Endothelial cell of umbilical vein (primary cell): ENCODE measurements around the gene BCL3. TPM values are rescaled to one million over a fixed set of nuclear protein-coding genes. Genes with fewer than 3 reads are reported as not detected.
A peak's percentile ranks its signal among the peaks of the same experiment; 100 is the strongest.

ENCODE experiments used
- BruUV-seq: library from RNA; stranded (reverse); fragments of 400-500 nt; replicated peaks from 2 replicates; lab custom pipeline; 2021; lab: Mats Ljungman, UMichigan
- CTCF ChIA-PET: fragments of 300-600, 350-600 bp; sonication (Branson Sonifier 250); formaldehyde crosslinking; loops from one replicate; lab custom pipeline; 2021; ENCODE audit warnings: antibody characterized with exemption, inconsistent platforms; lab: Charles Lee
- POLR2A ChIA-PET: fragments of 300-600, 350-600 bp; sonication (Branson Sonifier 250); formaldehyde crosslinking; loops from one replicate; lab custom pipeline; 2021; ENCODE audit warnings: antibody characterized with exemption, inconsistent platforms; lab: Charles Lee
- DNase-seq: peaks from one replicate; pipeline ENCODE4 v3.0.0-alpha.2; 2011; ENCODE audit warnings: low read depth, low spot score
- FAIRE-seq: peaks from 2 replicates; lab custom pipeline; 2011; peaks lifted over from hg19 to GRCh38; lab: Jason Lieb, UNC
- H2AFZ ChIP-seq: 2 replicates; pipeline ENCODE4 v1.6.0; 2012; ENCODE audit warnings: low read depth, low read length, control low read depth, inconsistent platforms
- H3K27ac ChIP-seq: 2 replicates; pipeline ENCODE4 v1.5.1; 2011; ENCODE audit warnings: low read depth, mild to moderate bottlenecking, control low read depth, low read length, moderate library complexity; ENCODE audit not compliant: insufficient read depth
- H3K27me3 ChIP-seq, 2 experiments: 2 replicates each; pipeline versions ENCODE4 v1.6.0 to v1.6.1; 2011; ENCODE audit warnings: low read length in 2 of 2, mixed read lengths in 1 of 2; ENCODE audit not compliant: control insufficient read depth in 2 of 2, insufficient read depth in 2 of 2
- H3K36me3 ChIP-seq, 2 experiments: 2 replicates in 1 of 2; 3 replicates in 1 of 2; pipeline ENCODE4 v1.5.1; 2011; ENCODE audit warnings: low read length in 2 of 2, mild to moderate bottlenecking in 1 of 2, moderate library complexity in 1 of 2; ENCODE audit not compliant: control insufficient read depth in 2 of 2, insufficient read depth in 2 of 2; ENCODE audit errors: extremely low read depth in 1 of 2
- H3K4me1 ChIP-seq: 3 replicates; pipeline ENCODE4 v1.5.1; 2011; ENCODE audit warnings: mild to moderate bottlenecking, low read length; ENCODE audit not compliant: control insufficient read depth, insufficient read depth; ENCODE audit errors: extremely low read depth
- H3K4me2 ChIP-seq: 2 replicates; pipeline ENCODE4 v1.6.1; 2011; ENCODE audit warnings: low read length, control low read depth, mixed read lengths; ENCODE audit not compliant: insufficient read depth
- H3K4me3 ChIP-seq, 3 experiments: fragments of 200-600 bp in 1 of 3; sonication (generic), shearing (Covaris generic) in 1 of 3; replicated peaks in 1 of 3; 2 replicates each; pipeline ENCODE4 v1.5.1; 2011 to 2016; ENCODE audit warnings: control low read depth in 3 of 3, low read length in 3 of 3, mild to moderate bottlenecking in 2 of 3, inconsistent platforms in 1 of 3, low read depth in 1 of 3, moderate library complexity in 1 of 3; ENCODE audit not compliant: insufficient read depth in 1 of 3
- H3K79me2 ChIP-seq: 2 replicates; pipeline ENCODE4 v1.6.0; 2012; ENCODE audit warnings: low read length, inconsistent platforms; ENCODE audit not compliant: control insufficient read depth, insufficient read depth
- H3K9ac ChIP-seq: replicated peaks from 2 replicates; pipeline ENCODE3; 2011; ENCODE audit warnings: low read length, control low read depth; ENCODE audit not compliant: insufficient read depth; ENCODE audit errors: extremely low read depth
- H3K9me1 ChIP-seq: replicated peaks from 3 replicates; pipeline ENCODE4 v1.6.0; 2011; ENCODE audit warnings: mild to moderate bottlenecking, low read length; ENCODE audit not compliant: control insufficient read depth, insufficient read depth; ENCODE audit errors: extremely low read depth
- H3K9me3 ChIP-seq: replicated peaks from 2 replicates; pipeline ENCODE4 v1.5.1; 2012; ENCODE audit warnings: low read length, inconsistent platforms; ENCODE audit not compliant: control insufficient read depth, insufficient read depth
- H4K20me1 ChIP-seq: replicated peaks from 2 replicates; pipeline ENCODE3; 2011; ENCODE audit warnings: mild to moderate bottlenecking, low read length; ENCODE audit not compliant: control insufficient read depth, insufficient read depth; ENCODE audit errors: extremely low read depth
- EZH2 ChIP-seq: IDR thresholded peaks from 2 replicates; pipeline ENCODE4 v1.6.1; 2012; ENCODE audit warnings: borderline replicate concordance, low read depth, mild to moderate bottlenecking, moderate library complexity, low read length, inconsistent platforms; ENCODE audit not compliant: severe bottlenecking
- FOS ChIP-seq: IDR thresholded peaks from 2 replicates; pipeline ENCODE4 v1.6.1; 2011; ENCODE audit warnings: mild to moderate bottlenecking, low read length, moderate library complexity, borderline replicate concordance; ENCODE audit not compliant: insufficient read depth
- GATA2 ChIP-seq: IDR thresholded peaks from 2 replicates; pipeline ENCODE4 v1.7.0; 2011; ENCODE audit warnings: low read depth, mild to moderate bottlenecking, moderate library complexity, mixed read lengths, low read length; ENCODE audit not compliant: insufficient read length, insufficient read depth
- JUN ChIP-seq: IDR thresholded peaks from 2 replicates; pipeline ENCODE4 v1.6.1; 2011; ENCODE audit warnings: borderline replicate concordance, low read depth; ENCODE audit not compliant: insufficient read length, insufficient read depth
- MYC ChIP-seq: IDR thresholded peaks from one replicate; pipeline ENCODE4 v1.6.1; 2011; ENCODE audit warnings: mild to moderate bottlenecking, low read depth, low read length
- POLR2A ChIP-seq: IDR thresholded peaks from 2 replicates; pipeline ENCODE4 v1.6.1; 2012; ENCODE audit warnings: low read depth, mild to moderate bottlenecking, control low read depth, low read length
- POLR2AphosphoS5 ChIP-seq: IDR thresholded peaks from 2 replicates; pipeline ENCODE4 v1.6.1; 2012; ENCODE audit warnings: low read depth, mild to moderate bottlenecking, control low read depth, low read length, moderate library complexity; ENCODE audit not compliant: insufficient read depth
- dilution Hi-C: fragments of 300-500 bp; cut with MboI; formaldehyde crosslinking; loops from one replicate; pipeline ENCODE4 v1.15.0; 2019; ENCODE audit warnings: low sequenced_read_pairs; ENCODE audit not compliant: extremely low pct_ligation_motif_present
- intact Hi-C: fragments of 100-400 bp; cut with micrococcal nuclease; formaldehyde crosslinking; loops from one replicate; pipeline ENCODE4 v1.10.0; 2022
- polyA plus RNA-seq, 4 experiments: library from polyadenylated mRNA; depleted of rRNA in 3 of 4; stranded (reverse) in 3 of 4; unstranded in 1 of 4; fragments of >200 nt; gene quantifications; 2 replicates each; pipeline versions ENCODE4 v1.2.1 to v1.2.3, GENCODE V29; 2011 to 2012; ENCODE audit warnings: missing spikeins in 1 of 4
- total RNA-seq: library from RNA; stranded (reverse); gene quantifications from 2 replicates; pipeline ENCODE4 v1.2.3, GENCODE V29; 2021
- TF ChIP-seq, protein P1 (sequence below): IDR thresholded peaks from 2 replicates; pipeline ENCODE4 v1.6.1; 2011; ENCODE audit not compliant: insufficient read depth, insufficient read length
- TF ChIP-seq, protein P2 (sequence below), 2 donors: IDR thresholded peaks; 1 replicate in 1 of 2; 2 replicates in 1 of 2; pipeline ENCODE4 v1.5.1; 2011; ENCODE audit warnings: low read length in 2 of 2, mild to moderate bottlenecking in 2 of 2, moderate library complexity in 2 of 2, control low read depth in 1 of 2, inconsistent platforms in 1 of 2, low read depth in 1 of 2; ENCODE audit not compliant: insufficient read depth in 1 of 2; ENCODE audit errors: extremely low read depth in 1 of 2

BCL3 gene
- total and polyA plus RNA-seq, 2 donors (not counting 3 experiments of a cell fraction or from before 2014, with no cell fraction given), result 11.0 to 26.9 TPM

DNA sequence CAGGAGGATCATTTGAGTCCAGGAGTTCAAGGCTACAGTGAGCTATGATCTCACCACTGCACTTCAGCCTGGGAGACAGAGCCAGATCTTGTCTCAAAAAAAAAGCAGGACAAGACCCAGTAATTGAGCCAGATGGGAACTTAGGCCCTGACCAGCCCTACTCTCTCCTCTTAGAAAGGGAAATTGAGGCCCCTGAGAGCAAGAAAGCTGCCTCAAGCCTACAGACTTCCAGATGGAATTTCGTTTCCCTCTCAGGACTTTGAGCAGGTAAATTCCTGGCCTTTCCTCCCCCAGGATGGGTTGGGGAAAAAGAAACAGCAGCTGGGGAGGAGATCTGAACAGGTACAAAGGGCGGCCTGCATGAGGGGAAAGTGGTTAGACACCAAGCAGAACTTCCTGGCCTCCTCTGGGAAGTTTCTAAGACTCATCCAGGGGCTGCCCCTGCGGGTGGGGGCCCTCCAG, 3.6 kb upstream of the BCL3 start:
- CTCF ChIA-PET, result interaction anchor here (1.5 to 6.5 kb wide), 3 partner anchors 20 to 174 kb away, joined by 5 to 57 read pairs (median 5); no protein-coding TSS in a partner anchor
- intact Hi-C loops, result no loop called here
- H3K9me1 ChIP-seq, result no peaks in the 10 kb centered on the region

More for the DNA sequence above, 3.6 kb upstream of the BCL3 start:
- H4K20me1 ChIP-seq, result no peaks in the 10 kb centered on the region
- TF ChIP-seq, protein P1, sequence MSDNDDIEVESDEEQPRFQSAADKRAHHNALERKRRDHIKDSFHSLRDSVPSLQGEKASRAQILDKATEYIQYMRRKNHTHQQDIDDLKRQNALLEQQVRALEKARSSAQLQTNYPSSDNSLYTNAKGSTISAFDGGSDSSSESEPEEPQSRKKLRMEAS, result no peak
- TF ChIP-seq POLR2A (no peak), JUN (no peak), GATA2 (no peak), EZH2 (no peak), FOS (no peak), POLR2AphosphoS5 (no peak), MYC (no peak)
- TF ChIP-seq, protein P2, sequence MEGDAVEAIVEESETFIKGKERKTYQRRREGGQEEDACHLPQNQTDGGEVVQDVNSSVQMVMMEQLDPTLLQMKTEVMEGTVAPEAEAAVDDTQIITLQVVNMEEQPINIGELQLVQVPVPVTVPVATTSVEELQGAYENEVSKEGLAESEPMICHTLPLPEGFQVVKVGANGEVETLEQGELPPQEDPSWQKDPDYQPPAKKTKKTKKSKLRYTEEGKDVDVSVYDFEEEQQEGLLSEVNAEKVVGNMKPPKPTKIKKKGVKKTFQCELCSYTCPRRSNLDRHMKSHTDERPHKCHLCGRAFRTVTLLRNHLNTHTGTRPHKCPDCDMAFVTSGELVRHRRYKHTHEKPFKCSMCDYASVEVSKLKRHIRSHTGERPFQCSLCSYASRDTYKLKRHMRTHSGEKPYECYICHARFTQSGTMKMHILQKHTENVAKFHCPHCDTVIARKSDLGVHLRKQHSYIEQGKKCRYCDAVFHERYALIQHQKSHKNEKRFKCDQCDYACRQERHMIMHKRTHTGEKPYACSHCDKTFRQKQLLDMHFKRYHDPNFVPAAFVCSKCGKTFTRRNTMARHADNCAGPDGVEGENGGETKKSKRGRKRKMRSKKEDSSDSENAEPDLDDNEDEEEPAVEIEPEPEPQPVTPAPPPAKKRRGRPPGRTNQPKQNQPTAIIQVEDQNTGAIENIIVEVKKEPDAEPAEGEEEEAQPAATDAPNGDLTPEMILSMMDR (IDR thresholded peaks at IDR 0.05; ENCODE audit: extremely low read depth in 1 of 2, insufficient read depth in 1 of 2, low read depth in 1 of 2, low read length in 2 of 2), result no peak
- H3K9me3 ChIP-seq, result no peaks in the 10 kb centered on the region
- no peaks in the 10 kb centered on the region for H3K36me3 ChIP-seq
- peaks cover 38% of the 10 kb centered on the region for H3K4me1 ChIP-seq
- no TSS peak for BruUV-seq
- H3K9ac ChIP-seq, result no peak overlapping the region
- H3K4me3 ChIP-seq, result no peak overlapping the region
- no peak overlapping the region for H2AFZ ChIP-seq
- no peaks in the 10 kb centered on the region for H3K27me3 ChIP-seq
- dilution Hi-C loops, result no loop called here
- H3K27ac ChIP-seq, result no peak overlapping the region
- H3K79me2 ChIP-seq, result peaks cover 11% of the 10 kb centered on the region
- H3K4me2 ChIP-seq, result no peak overlapping the region
- POLR2A ChIA-PET, result interaction anchor here (0.6 kb wide), 1 partner anchor 12 kb away, joined by 3 read pairs; no protein-coding TSS in a partner anchor
- peak; percentile 71 for FAIRE-seq
- no peak for DNase-seq
